ENCODE measurements around the gene KCNG3.

DNA sequence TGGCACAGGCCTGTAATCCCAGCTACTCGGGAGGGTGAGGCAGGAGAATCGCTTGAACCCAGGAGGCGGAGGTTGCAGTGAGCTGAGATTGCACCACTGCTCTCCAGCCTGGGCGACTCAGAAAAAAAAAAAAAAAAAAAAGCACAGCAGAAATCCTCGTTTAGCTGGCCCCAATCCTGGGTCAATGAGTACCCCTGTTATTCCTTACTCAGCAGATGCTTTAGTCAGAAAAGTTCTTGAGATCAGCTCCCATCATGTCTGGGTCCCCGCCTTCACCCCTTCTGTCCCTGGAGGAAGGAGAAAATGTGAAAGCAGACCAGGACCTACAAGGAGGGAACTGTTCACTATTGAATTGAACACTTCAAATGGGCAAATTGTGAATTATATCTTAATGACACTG lies 16.4 kb upstream of the KCNG3 start:
- TF ChIP-seq CTCF (conservative IDR thresholded peaks at IDR 0.05): no peak
- no peak for TF ChIP-seq EZH2 (IDR thresholded peaks at IDR 0.05; ENCODE audit: low read depth)

Measured in PC-9 (cell line).